NCI-H2227 (cell line): Measurements from ENCODE around the gene CTSK.

ENCODE experiments used
- DNase-seq: peaks from one replicate; lab custom pipeline; 2025; ENCODE audit not compliant: unreplicated experiment; lab: John Stamatoyannopoulos, UW

Gene CTSK

GRCh38 chr1:150763018-150763417, 45.0 kb downstream of the CTSK start:
- no peak for DNase-seq

- DNase-seq, result no peak
Measured at GRCh38 chr1:150762552-150762951, 45.5 kb downstream of the CTSK start.

- DNase-seq, result no peak
Measured at GRCh38 chr1:150761801-150762200, 46.3 kb downstream of the CTSK start.

GRCh38 chr1:150760013-150760412, 48.0 kb downstream of the CTSK start:
- no peak for DNase-seq

GRCh38 chr1:150753416-150753815, 54.6 kb downstream of the CTSK start:
- no peak for DNase-seq

GRCh38 chr1:150751443-150751842, 56.6 kb downstream of the CTSK start:
- no peak for DNase-seq

- DNase-seq, result no peak
Measured at GRCh38 chr1:150749720-150750311, 58.2 kb downstream of the CTSK start.

- no peak for DNase-seq
Measured at GRCh38 chr1:150748878-150749719, 59.0 kb downstream of the CTSK start.
